Fibroblast of the conjunctiva (primary cell): Measurements from ENCODE around the gene PRG3.

Experiments used
- DNase-seq: peaks from one replicate; pipeline ENCODE4 v3.0.0-alpha.2; 2010; ENCODE audit warnings: low read depth

Gene PRG3

GRCh38 chr11:57336111-57336666 lies 44.8 kb downstream of the PRG3 start:
- no peak for DNase-seq

DNA sequence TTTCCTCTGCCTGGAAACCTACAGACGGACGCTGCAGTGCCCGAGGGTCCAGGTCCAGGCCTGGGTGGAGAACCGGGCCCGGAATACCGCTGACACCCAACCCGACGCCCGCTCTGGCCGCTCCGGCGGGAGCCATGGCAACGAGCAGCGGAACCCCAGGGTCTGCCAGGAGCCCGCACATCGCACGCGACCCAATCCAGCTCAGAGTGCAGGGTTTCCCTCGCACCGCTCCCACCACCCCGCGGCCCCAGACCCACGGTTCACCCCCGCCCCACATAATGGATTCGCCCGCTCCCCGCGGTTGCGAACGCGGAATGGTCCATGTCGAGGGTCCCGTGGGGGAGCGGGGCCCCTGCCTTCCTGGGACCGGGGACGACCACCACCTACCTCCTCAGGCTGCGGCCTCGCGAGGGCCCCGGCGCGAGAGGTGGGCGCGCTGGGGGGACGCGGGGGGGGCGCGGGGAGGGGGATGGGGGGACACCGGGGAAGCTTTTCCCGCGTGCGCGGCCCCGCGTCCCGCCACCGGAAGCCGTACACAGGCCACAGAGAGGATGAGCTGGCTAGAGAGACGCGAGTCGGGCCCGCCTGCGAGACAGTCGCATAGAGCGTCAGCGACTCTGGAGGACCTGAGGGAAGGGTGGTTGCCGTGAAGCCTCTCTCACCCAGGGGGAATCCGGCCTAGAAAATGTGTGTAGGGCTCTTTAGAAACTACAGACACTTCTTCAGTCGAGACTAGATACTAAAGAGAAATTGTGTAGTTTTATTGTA lies 45.4 kb downstream of the PRG3 start, which contains the start of gene SSRP1:
TSS of gene SSRP1 (minus strand) at position 550 of the 768 bp plus-strand sequence. CDS start 771 bp downstream, outside the sequence.
- DNase-seq, result peak; percentile 72

- DNase-seq, result no peak
Observed at GRCh38 chr11:57335023-57335342, 46.0 kb downstream of the PRG3 start.

DNA sequence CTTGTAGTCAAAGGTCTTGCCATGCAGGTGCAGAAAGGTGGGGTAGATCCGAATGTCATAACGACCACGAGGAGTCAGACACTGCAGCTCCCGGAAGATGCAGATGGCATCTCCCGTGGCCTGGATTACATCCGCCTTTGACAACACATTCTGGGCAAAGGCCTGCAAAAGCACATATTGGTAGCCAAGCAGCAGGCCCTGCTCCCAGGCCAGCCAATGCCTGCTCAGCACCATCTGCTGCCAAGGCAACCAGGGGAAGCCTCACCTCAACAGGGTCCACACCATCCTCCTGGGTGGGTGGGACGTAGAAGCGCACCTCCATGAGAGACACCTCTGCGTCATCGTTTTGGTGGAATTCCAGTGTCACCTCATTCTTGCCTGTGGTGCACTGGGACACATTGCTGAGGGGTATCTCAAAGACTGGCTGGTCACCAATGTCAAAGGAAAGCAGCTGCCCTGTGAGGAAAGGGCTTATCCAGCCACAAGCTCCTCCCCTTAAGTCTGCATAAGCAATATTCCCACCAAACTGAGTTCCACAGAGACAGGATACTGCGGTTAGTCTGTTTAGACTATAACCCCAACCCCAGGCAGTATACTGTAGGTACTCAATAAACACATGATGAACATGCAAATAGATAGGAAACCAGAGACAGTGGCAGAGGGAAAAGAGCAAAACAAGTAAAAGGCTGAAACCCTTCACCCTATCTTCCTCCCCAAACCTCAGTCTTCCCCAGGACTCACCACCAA lies 48.1 kb downstream of the PRG3 start:
- DNase-seq, result no peak

- no peak for DNase-seq
Observed at GRCh38 chr11:57331720-57332119, 49.2 kb downstream of the PRG3 start.

DNA sequence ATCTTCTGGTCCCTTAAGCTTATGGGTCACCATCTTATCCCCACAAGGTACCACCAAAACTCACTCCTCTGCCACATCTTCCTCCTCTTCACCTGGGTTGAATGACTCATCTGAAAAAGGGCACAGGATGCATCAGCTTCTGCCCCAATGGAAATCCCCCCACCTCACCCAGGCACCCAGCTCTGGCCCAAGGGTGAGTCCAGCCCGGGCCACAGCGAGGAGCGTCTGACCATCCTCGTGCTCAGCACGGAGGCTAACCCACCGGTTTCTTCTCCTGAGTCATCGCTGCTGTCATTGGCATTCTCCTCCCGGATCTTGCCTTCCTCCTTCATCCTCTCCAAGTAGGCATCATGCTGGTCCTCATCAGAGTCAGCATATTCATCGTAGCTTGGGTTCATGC lies 50.9 kb downstream of the PRG3 start:
- no peak for DNase-seq

GRCh38 chr11:57327721-57328120 lies 53.2 kb downstream of the PRG3 start:
- DNase-seq, result no peak
